ENCODE results near the gene KDM4C.

Gene KDM4C

DNA sequence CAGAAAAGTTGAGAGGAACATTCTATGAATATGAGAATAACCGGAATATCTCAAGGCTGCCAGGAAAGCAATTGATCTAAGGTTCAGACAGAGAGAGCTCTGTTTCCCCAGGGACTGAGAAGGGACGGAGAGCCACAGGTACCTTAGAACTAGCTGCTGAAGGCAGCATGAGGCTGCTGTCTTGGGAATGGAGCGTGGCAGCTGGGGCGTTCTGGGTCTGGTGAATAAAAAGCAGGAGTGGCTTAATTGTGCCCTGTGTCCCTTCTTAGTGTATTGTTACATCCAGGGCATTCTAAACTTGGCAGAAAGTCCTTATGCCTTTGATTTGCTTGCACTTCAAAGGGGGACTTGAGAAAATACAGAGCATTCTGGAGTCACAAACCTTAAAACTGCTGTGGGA is 434.5 kb downstream of the KDM4C start:
- no peak overlapping the region for H3K9ac ChIP-seq (ENCODE audit: low read depth, low read length)
- no peak overlapping the region for H3K4me3 ChIP-seq (ENCODE audit: low read length)
- H3K27ac ChIP-seq (ENCODE audit: low read depth, low read length) = no peak overlapping the region
- WGBS = 92% methylated on average over 4 of the region's 4 CpGs
- H3K36me3 ChIP-seq (ENCODE audit: insufficient read depth, low read length) = no peaks in the 10 kb centered on the region
- no peaks in the 10 kb centered on the region for H3K4me1 ChIP-seq (ENCODE audit: insufficient read depth, low read length)
- peaks cover 21% of the 10 kb centered on the region; the same call in 1 of the 2 replicates for H3K9me3 ChIP-seq (ENCODE audit: insufficient read depth, low read depth, low read length)
- H3K27me3 ChIP-seq (ENCODE audit: insufficient read depth, low read length) = no peaks in the 10 kb centered on the region

DNA sequence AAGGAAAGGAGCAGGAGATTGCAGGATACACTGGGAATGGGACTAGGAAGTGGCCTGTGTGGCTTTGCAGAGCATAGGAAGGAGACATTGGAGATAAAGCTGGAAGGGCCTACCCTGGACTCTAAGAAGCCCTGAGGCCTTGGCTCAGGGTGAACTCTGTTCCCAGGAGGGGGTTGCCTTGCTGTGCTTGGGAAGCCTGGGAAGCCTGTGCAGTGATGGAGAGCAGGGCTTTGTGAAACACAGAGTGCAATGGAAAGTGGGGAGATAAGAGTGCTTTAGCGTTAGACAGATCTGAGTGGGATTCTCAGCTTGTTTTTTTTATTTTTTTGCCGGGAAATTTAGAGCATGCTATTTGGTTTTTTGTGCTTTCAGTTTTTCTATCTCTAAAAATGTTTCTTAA is 437.8 kb downstream of the KDM4C start:
- Histone ChIP-seq H3K4me1 (ENCODE audit: insufficient read depth, low read length) (no peaks in the 10 kb centered on the region), H3K9ac (ENCODE audit: low read depth, low read length) (no peak overlapping the region), H3K4me3 (ENCODE audit: low read length) (no peak overlapping the region), H3K36me3 (ENCODE audit: insufficient read depth, low read length) (no peaks in the 10 kb centered on the region), H3K9me3 (ENCODE audit: insufficient read depth, low read depth, low read length) (peaks cover 4% of the 10 kb centered on the region; the same call in 1 of the 2 replicates), H3K27me3 (ENCODE audit: insufficient read depth, low read length) (no peaks in the 10 kb centered on the region), H3K27ac (ENCODE audit: low read depth, low read length) (no peak overlapping the region)
- 100% methylated on average over 1 of the region's 2 CpGs for WGBS

DNA sequence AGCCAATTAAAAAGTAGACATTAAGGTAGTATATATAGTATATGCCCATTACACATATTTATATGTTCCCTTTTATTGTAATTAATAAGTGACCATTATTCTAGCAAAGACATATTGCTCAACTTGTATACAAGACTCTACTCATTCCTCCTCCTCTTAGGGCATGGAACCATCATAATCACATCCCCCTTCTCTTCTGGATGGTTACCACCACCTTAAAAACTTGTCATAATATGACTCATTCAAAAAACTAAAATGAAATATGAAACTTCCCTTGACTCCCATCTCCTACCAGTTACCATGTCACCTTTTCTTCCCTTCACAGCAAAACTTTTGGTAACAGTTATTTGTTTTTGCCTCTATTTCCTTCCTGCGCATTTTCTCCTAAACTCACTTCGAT is 438.7 kb downstream of the KDM4C start:
- H3K36me3 ChIP-seq (ENCODE audit: insufficient read depth, low read length) = no peaks in the 10 kb centered on the region
- H3K4me1 ChIP-seq (ENCODE audit: insufficient read depth, low read length) = no peaks in the 10 kb centered on the region
- no peak overlapping the region for H3K4me3 ChIP-seq (ENCODE audit: low read length)
- WGBS = 94% methylated on average over 2 of the region's 2 CpGs
- H3K9me3 ChIP-seq (ENCODE audit: insufficient read depth, low read depth, low read length) = no peaks in the 10 kb centered on the region
- H3K27ac ChIP-seq (ENCODE audit: low read depth, low read length) = no peak overlapping the region
- H3K27me3 ChIP-seq (ENCODE audit: insufficient read depth, low read length) = no peaks in the 10 kb centered on the region
- no peak overlapping the region for H3K9ac ChIP-seq (ENCODE audit: low read depth, low read length)

DNA sequence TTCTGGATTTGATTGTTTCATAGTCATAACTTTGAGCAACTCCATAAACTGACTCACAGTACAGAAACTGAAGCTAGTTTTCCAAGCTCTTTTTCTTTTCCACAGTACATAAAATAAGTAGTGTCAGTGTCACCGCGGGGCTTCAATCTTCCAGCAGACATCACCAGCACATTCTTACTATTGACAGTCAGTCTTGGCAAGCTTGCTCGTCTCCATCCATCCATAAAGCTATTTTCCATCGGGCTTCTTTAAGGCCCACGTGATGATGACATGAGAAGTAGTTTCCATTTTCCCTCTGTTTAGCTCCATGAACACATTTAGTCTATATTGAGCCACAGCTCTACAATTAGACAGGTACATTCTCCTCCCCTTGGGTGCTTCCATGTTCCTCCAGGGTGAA is 443.4 kb downstream of the KDM4C start:
- Histone ChIP-seq H3K9ac (ENCODE audit: low read depth, low read length) (no peak overlapping the region), H3K36me3 (ENCODE audit: insufficient read depth, low read length) (no peaks in the 10 kb centered on the region), H3K4me3 (ENCODE audit: low read length) (no peak overlapping the region), H3K27me3 (ENCODE audit: insufficient read depth, low read length) (no peaks in the 10 kb centered on the region), H3K4me1 (ENCODE audit: insufficient read depth, low read length) (no peaks in the 10 kb centered on the region), H3K27ac (ENCODE audit: low read depth, low read length) (no peak overlapping the region), H3K9me3 (ENCODE audit: insufficient read depth, low read depth, low read length) (no peaks in the 10 kb centered on the region)
- WGBS = 90% methylated on average over 5 of the region's 5 CpGs

DNA sequence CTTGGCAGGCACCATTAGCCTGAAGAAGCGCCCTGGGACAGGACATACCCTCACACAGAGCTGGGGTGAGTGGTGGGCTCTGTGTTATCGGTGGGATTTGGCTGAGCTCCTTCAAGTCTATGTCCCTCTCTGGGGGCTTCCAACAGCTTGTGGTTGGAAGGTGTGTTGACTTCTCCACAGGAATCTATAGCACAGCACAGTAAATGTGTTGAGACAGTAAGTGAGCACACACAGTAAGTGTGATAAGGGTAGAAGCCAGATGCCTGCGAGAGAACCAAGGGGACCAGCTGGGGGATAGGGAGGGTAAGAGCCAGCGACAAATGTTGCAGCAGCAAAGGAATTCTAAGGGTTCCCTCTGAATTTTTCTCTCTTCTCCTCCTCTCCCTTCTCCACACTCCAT is 448.0 kb downstream of the KDM4C start:
- Histone ChIP-seq H3K27me3 (ENCODE audit: insufficient read depth, low read length) (no peaks in the 10 kb centered on the region), H3K4me3 (ENCODE audit: low read length) (no peak overlapping the region), H3K9me3 (ENCODE audit: insufficient read depth, low read depth, low read length) (no peaks in the 10 kb centered on the region), H3K4me1 (ENCODE audit: insufficient read depth, low read length) (peaks cover 11% of the 10 kb centered on the region), H3K36me3 (ENCODE audit: insufficient read depth, low read length) (no peaks in the 10 kb centered on the region), H3K9ac (ENCODE audit: low read depth, low read length) (no peak overlapping the region), H3K27ac (ENCODE audit: low read depth, low read length) (no peak overlapping the region)
- WGBS = 83% methylated on average over 4 of the region's 4 CpGs

DNA sequence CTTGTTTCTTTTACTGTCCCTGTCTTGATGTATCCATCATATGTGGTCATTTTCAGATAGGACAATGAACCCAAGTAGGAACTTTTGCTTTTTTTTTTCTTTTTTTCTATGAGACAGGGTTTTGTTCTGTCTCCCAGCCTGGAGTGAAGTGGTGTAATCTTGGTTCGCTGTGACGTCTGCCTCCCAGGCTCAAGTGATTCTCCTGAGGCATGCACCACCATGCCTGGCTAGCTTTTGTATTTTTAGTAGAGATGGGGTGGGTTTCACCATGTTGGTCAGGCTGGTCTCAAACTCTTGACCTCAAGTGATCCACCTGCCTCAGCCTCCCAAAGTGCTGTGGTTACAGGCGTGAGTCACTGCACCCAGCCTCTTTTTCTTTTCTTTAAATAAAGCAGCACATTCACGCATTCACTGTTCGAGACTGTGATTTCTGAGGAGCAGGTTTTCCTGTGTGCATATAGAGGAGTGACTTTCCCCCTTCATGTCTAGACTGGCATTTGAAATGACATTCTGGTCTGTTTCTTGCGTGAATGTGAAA is 448.5 kb downstream of the KDM4C start:
- no peak overlapping the region for H3K9ac ChIP-seq (ENCODE audit: low read depth, low read length)
- 93% methylated on average over 6 of the region's 6 CpGs for WGBS
- peaks cover 14% of the 10 kb centered on the region for H3K4me1 ChIP-seq (ENCODE audit: insufficient read depth, low read length)
- H3K4me3 ChIP-seq (ENCODE audit: low read length) = no peak overlapping the region
- H3K27me3 ChIP-seq (ENCODE audit: insufficient read depth, low read length) = no peaks in the 10 kb centered on the region
- H3K27ac ChIP-seq (ENCODE audit: low read depth, low read length) = no peak overlapping the region
- no peaks in the 10 kb centered on the region for H3K36me3 ChIP-seq (ENCODE audit: insufficient read depth, low read length)
- H3K9me3 ChIP-seq (ENCODE audit: insufficient read depth, low read depth, low read length) = no peaks in the 10 kb centered on the region

DNA sequence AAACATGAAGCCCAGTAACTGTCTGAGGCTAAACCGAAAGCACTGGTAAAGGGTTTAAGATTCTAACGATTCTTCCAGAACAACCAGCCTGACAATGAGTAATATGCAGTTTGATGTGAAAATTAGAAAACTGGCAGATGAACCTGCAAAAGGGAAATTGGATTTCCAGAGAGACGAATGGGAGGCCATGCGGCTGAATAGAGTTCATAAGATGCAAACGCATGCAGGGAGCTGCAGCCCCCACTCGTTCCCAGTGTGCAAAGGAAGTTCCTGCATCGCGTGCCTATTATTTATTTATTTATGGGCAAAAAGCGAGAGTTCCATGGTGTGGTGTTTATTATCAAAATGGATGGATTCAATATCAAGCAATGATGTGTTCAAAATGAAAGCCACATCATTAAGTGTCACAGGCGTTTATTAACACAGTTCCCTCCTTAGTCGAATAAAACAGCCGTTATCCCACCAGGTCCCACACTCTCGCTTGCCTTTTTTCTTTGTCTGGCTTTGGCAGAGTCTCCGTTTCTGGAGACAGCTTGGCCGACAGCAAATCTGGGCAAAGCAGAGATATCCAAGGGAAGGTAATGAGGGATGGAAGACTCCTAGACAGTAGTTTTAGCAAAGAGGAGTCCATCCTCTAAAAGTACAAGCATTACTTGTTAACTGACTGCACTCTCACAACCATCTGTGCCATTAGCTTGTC is 451.4 kb downstream of the KDM4C start:
- WGBS = 90% methylated on average over 15 of the region's 15 CpGs
- Histone ChIP-seq H3K36me3 (ENCODE audit: insufficient read depth, low read length) (no peaks in the 10 kb centered on the region), H3K4me3 (ENCODE audit: low read length) (no peak overlapping the region)

DNA sequence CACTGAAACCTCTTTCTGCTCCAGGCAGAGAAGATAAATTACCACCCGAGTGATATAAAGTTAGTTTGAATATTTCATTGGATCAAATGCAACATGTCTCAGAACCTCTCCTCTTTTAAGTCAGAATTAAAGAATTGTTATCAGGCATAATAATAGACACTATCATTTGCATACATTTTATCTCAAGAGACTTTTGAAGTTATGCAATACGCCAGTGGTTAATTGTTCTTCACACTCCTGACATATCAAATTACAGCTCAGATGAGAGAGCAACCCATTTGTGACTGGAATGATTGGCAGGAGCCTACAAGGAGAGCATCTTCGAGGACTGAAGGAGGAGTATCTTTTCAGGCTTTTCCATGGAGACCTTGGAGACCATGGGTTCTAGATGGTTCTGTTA is 452.2 kb downstream of the KDM4C start:
- Histone ChIP-seq H3K36me3 (ENCODE audit: insufficient read depth, low read length) (no peaks in the 10 kb centered on the region), H3K9me3 (ENCODE audit: insufficient read depth, low read depth, low read length) (no peaks in the 10 kb centered on the region), H3K4me1 (ENCODE audit: insufficient read depth, low read length) (peaks cover 25% of the 10 kb centered on the region), H3K27me3 (ENCODE audit: insufficient read depth, low read length) (no peaks in the 10 kb centered on the region; the same call in 1 of the 2 replicates), H3K9ac (ENCODE audit: low read depth, low read length) (no peak overlapping the region), H3K27ac (ENCODE audit: low read depth, low read length) (no peak overlapping the region), H3K4me3 (ENCODE audit: low read length) (no peak overlapping the region)
- 98% methylated on average over 2 of the region's 3 CpGs for WGBS

More for the DNA sequence above, 451.4 kb downstream of the KDM4C start:
- no peaks in the 10 kb centered on the region; the same call in 1 of the 2 replicates for H3K27me3 ChIP-seq (ENCODE audit: insufficient read depth, low read length)
- no peak overlapping the region for H3K9ac ChIP-seq (ENCODE audit: low read depth, low read length)
- H3K4me1 ChIP-seq (ENCODE audit: insufficient read depth, low read length) = peaks cover 25% of the 10 kb centered on the region
- no peaks in the 10 kb centered on the region for H3K9me3 ChIP-seq (ENCODE audit: insufficient read depth, low read depth, low read length)
- no peak overlapping the region for H3K27ac ChIP-seq (ENCODE audit: low read depth, low read length)

DNA sequence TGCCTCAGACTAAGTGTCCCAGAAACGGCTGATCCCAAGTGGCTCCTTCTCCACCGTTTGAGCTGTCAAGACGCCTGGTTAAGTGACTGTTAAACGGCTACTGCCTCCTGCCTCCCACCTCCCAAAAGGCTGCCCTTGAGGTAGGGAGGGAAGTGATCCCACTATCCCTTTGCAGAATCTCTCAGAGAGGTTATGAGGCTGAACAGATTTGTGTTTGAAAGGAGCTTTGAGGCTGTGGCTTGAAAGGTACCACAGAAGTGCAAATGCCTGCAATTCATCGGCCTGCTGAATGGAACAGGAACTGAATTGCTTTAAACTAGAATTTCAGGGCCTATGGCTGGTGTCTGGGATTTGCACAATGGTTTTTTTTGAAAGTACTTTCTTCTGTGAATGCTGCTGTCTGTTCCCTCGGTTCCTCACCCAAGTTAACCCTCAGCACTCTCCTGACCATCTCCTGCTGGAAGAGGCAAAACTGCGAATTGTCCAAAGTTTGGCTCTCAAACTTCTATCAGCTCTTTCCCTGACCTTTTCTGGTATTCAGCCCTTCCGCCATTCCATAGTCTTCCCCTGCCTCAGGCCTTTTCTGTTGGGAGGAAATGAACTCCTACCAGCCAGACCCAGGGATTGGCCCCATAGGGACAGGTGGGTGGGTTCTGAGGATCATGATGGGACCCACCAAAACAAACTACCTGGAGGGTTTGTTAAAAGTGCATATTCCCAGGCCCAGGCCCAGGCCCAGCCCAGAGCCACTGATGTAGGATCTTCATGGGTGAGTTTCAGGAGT is 453.3 kb downstream of the KDM4C start:
- 31% methylated on average over 8 of the region's 8 CpGs for WGBS
- peaks cover 25% of the 10 kb centered on the region for H3K4me1 ChIP-seq (ENCODE audit: insufficient read depth, low read length)
- no peaks in the 10 kb centered on the region for H3K36me3 ChIP-seq (ENCODE audit: insufficient read depth, low read length)
- no peak overlapping the region for H3K4me3 ChIP-seq (ENCODE audit: low read length)
- H3K27me3 ChIP-seq (ENCODE audit: insufficient read depth, low read length) = no peaks in the 10 kb centered on the region; the same call in 1 of the 2 replicates
- H3K9ac ChIP-seq (ENCODE audit: low read depth, low read length) = no peak overlapping the region
- H3K9me3 ChIP-seq (ENCODE audit: insufficient read depth, low read depth, low read length) = no peaks in the 10 kb centered on the region
- H3K27ac ChIP-seq (ENCODE audit: low read depth, low read length) = peak overlapping the region; percentile 11; the same call in 1 of the 2 replicates

DNA sequence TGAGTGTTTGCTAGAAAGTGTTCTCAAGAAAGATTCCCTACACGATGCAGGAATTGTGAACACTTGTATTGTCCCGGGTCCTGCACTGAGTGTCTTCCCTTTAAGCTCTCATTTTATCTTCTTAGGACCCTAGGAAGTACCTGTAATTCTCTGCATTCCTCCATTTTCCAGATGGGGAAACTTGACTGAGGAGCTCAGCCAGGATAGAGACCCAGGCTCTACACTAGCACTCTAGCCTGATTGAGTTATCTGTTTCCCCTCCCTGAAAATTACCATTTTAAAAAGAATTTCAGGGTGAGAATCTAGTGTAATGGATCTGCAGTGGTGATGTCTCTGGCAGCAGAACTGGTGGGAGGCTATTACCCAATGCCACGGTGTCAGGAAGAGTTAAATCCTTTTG is 453.9 kb downstream of the KDM4C start:
- no peaks in the 10 kb centered on the region for H3K9me3 ChIP-seq (ENCODE audit: insufficient read depth, low read depth, low read length)
- WGBS = 62% methylated on average over 3 of the region's 3 CpGs
- no peak overlapping the region for H3K4me3 ChIP-seq (ENCODE audit: low read length)
- H3K27me3 ChIP-seq (ENCODE audit: insufficient read depth, low read length) = no peaks in the 10 kb centered on the region; the same call in 1 of the 2 replicates
- H3K4me1 ChIP-seq (ENCODE audit: insufficient read depth, low read length) = peaks cover 25% of the 10 kb centered on the region
- no peak overlapping the region for H3K27ac ChIP-seq (ENCODE audit: low read depth, low read length)
- H3K9ac ChIP-seq (ENCODE audit: low read depth, low read length) = no peak overlapping the region
- H3K36me3 ChIP-seq (ENCODE audit: insufficient read depth, low read length) = no peaks in the 10 kb centered on the region

DNA sequence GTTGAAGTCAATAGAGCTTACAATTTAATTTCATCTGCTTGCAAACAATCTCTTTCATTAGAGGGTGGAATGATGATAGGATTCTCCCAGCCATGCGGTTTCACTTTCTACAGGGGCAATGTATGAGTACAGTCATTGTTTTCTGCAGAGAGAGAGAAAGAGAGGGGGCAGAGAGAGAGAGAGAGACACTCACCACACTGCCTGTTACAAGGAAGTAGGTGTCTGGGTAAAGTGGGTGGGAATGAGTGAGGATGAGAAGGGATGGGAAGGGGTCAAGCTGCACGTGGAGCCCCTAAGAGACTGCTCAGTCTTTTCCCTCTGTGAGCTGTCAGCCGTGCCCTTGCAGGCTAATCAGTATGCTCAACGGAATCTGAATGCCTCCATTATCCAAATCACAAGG is 454.3 kb downstream of the KDM4C start:
- no peak overlapping the region for H3K4me3 ChIP-seq (ENCODE audit: low read length)
- H3K4me1 ChIP-seq (ENCODE audit: insufficient read depth, low read length) = peaks cover 25% of the 10 kb centered on the region
- 73% methylated on average over 4 of the region's 4 CpGs for WGBS
- H3K27ac ChIP-seq (ENCODE audit: low read depth, low read length) = no peak overlapping the region
- H3K9ac ChIP-seq (ENCODE audit: low read depth, low read length) = no peak overlapping the region
- no peaks in the 10 kb centered on the region for H3K36me3 ChIP-seq (ENCODE audit: insufficient read depth, low read length)
- no peaks in the 10 kb centered on the region for H3K9me3 ChIP-seq (ENCODE audit: insufficient read depth, low read depth, low read length)
- no peaks in the 10 kb centered on the region; the same call in 1 of the 2 replicates for H3K27me3 ChIP-seq (ENCODE audit: insufficient read depth, low read length)
